Right renal cortex interstitium (tissue), 3 donors: ENCODE data around the gene MPPED2. TPM values are rescaled to one million over a fixed set of nuclear protein-coding genes. Genes with fewer than 3 reads are reported as not detected.

ENCODE experiments used
- DNase-seq, 3 donors: peaks; one replicate each; pipeline ENCODE4 v3.0.0-alpha.2; 2013; ENCODE audit warnings: low read depth in 3 of 3, low spot score in 2 of 3
- polyA plus RNA-seq, 3 donors: library from polyadenylated mRNA; unstranded; fragments of 120-200 nt; gene quantifications; one replicate each; pipeline ENCODE4 v1.2.1, GENCODE V29; 2013; ENCODE audit not compliant: insufficient read length in 3 of 3

Gene MPPED2
- 10 to 100 TPM; 18.2 to 22.9 (median 21.8) TPM for polyA plus RNA-seq

- DNase-seq, result no peak
Observed at GRCh38 chr11:30586251-30587144, at the start of gene MPPED2. MPPED2 (minus strand) TSS chr11:30586353; CDS start chr11:30580373, 5,980 bp downstream.

GRCh38 chr11:30635401-30635989 lies 49.3 kb upstream of the MPPED2 start:
- DNase-seq, result peak in 2 of 3 donors; percentile 10 to 15

GRCh38 chr11:30631148-30631547 lies 45.0 kb upstream of the MPPED2 start:
- no peak for DNase-seq

- no peak for DNase-seq
Observed at GRCh38 chr11:30619767-30620166, 33.6 kb upstream of the MPPED2 start.

GRCh38 chr11:30617762-30618161 lies 31.6 kb upstream of the MPPED2 start:
- no peak for DNase-seq

- DNase-seq, result no peak
Observed at GRCh38 chr11:30610628-30611027, 24.5 kb upstream of the MPPED2 start.

- DNase-seq, result no peak
Observed at GRCh38 chr11:30608534-30608933, 22.4 kb upstream of the MPPED2 start.

GRCh38 chr11:30605036-30605605 lies 19.0 kb upstream of the MPPED2 start:
- DNase-seq, result no peak

GRCh38 chr11:30603357-30603756 lies 17.2 kb upstream of the MPPED2 start:
- DNase-seq, result no peak

- DNase-seq, result no peak
Observed at GRCh38 chr11:30596832-30597231, 10.7 kb upstream of the MPPED2 start.

GRCh38 chr11:30595934-30596333 lies 9.8 kb upstream of the MPPED2 start:
- no peak for DNase-seq

- no peak for DNase-seq
Observed at GRCh38 chr11:30594646-30595411, 8.7 kb upstream of the MPPED2 start.

- DNase-seq, result no peak
Observed at GRCh38 chr11:30587269-30587812, 1.2 kb upstream of the MPPED2 start.

- DNase-seq, result no peak
Observed at GRCh38 chr11:30585892-30586250, 282 bp downstream of the MPPED2 start.

- DNase-seq, result no peak
Observed at GRCh38 chr11:30585125-30585891, 845 bp downstream of the MPPED2 start.

GRCh38 chr11:30583476-30584280 lies 2.5 kb downstream of the MPPED2 start:
- no peak for DNase-seq

GRCh38 chr11:30582726-30583125 lies 3.4 kb downstream of the MPPED2 start:
- no peak for DNase-seq

- no peak for DNase-seq
Observed at GRCh38 chr11:30581675-30582074, 4.5 kb downstream of the MPPED2 start.

- no peak for DNase-seq
Observed at GRCh38 chr11:30580573-30580972, 5.6 kb downstream of the MPPED2 start.
